Upper lobe of left lung (tissue), 4 donors: ENCODE data around the gene OR5D13.

Experiments
- EP300 ChIP-seq, 4 donors: sonication (generic); formaldehyde crosslinking; IDR thresholded peaks; one replicate each; pipeline ENCODE4 v1.5.1; 2017; ENCODE audit warnings: antibody characterized with exemption in 4 of 4, control low read depth in 2 of 4
- POLR2A ChIP-seq, 4 donors: fragments of 450-650 bp; IDR thresholded peaks; one replicate each; pipeline ENCODE4 v1.5.1; 2016 to 2017; ENCODE audit warnings: antibody characterized with exemption in 4 of 4, mild to moderate bottlenecking in 2 of 4
- POLR2AphosphoS5 ChIP-seq, 2 donors: sonication (generic); formaldehyde crosslinking; IDR thresholded peaks; one replicate each; pipeline ENCODE4 v1.5.1; 2017; ENCODE audit warnings: antibody characterized with exemption in 2 of 2
- TF ChIP-seq, protein P1 (sequence below), 6 experiments: fragments of 450-650 bp in 4 of 6; fragments of 200-600 bp in 2 of 6; sonication (generic) in 2 of 6; IDR thresholded peaks; one replicate each; pipeline ENCODE4 v1.5.1; 2016 to 2019; ENCODE audit warnings: antibody characterized with exemption in 6 of 6

DNA sequence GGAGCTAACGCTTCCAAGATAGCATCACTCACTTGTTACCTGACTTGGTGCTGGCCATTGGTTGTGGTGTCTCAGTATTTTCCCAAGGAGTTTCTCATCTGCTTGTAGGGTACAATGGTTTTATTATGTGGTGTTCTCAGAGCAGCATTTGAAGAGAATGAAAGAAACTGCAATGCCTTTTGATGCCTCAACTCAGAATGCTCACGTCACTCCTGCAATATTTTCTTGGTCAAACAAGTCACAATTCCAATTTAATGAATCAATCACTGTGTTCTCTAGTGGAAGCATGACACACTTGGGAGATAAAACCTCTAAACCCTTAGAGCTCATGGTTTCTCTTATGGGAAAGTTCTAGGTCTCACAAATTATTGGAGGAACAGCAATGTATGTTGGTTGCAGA is 20.1 kb downstream of the OR5D13 start:
- TF ChIP-seq, protein P1, sequence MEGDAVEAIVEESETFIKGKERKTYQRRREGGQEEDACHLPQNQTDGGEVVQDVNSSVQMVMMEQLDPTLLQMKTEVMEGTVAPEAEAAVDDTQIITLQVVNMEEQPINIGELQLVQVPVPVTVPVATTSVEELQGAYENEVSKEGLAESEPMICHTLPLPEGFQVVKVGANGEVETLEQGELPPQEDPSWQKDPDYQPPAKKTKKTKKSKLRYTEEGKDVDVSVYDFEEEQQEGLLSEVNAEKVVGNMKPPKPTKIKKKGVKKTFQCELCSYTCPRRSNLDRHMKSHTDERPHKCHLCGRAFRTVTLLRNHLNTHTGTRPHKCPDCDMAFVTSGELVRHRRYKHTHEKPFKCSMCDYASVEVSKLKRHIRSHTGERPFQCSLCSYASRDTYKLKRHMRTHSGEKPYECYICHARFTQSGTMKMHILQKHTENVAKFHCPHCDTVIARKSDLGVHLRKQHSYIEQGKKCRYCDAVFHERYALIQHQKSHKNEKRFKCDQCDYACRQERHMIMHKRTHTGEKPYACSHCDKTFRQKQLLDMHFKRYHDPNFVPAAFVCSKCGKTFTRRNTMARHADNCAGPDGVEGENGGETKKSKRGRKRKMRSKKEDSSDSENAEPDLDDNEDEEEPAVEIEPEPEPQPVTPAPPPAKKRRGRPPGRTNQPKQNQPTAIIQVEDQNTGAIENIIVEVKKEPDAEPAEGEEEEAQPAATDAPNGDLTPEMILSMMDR (IDR thresholded peaks at IDR 0.05): no peak
- TF ChIP-seq EP300 (IDR thresholded peaks at IDR 0.05) (no peak), POLR2A (IDR thresholded peaks at IDR 0.05) (no peak), POLR2AphosphoS5 (IDR thresholded peaks at IDR 0.05) (no peak)
